ENCODE data around the gene OTOG. TPM values are rescaled to one million over a fixed set of nuclear protein-coding genes. Genes with fewer than 3 reads are reported as not detected.

OTOG gene
- total and polyA plus RNA-seq, 2 of the 8 experiments (the other 6 are each of a cell fraction or from before 2014, with no cell fraction given), result 0.41 to 1.5 TPM

GRCh38 chr11:17561111-17561415 is 14.0 kb downstream of the OTOG start:
- Histone ChIP-seq H3K27me3 (replicated peaks in 1 of 4; ENCODE audit: control insufficient read depth in 3 of 4, extremely low read depth in 1 of 4, insufficient read depth in 3 of 4, low read length in 3 of 4) (no peaks in the 10 kb centered on the region), H2BK15ac (ENCODE audit: low read length) (no peak overlapping the region), H3K9ac (replicated peaks in 1 of 4; ENCODE audit: extremely low read depth in 1 of 4, low read depth in 3 of 4, low read length in 3 of 4) (no peak overlapping the region), H3K23me2 (ENCODE audit: low read depth, low read length) (no peaks in the 10 kb centered on the region; the same call in 1 of the 2 replicates), H2BK120ac (replicated peaks; ENCODE audit: low read depth, low read length) (no peak overlapping the region), H3K27ac (ENCODE audit: low read depth, low read length) (no peak overlapping the region), H3K79me1 (ENCODE audit: low read depth, low read length) (no peaks in the 10 kb centered on the region), H2BK12ac (ENCODE audit: low read depth, low read length) (no peak overlapping the region), H4K5ac (ENCODE audit: insufficient read length, low read depth, low read length) (no peak overlapping the region), H3K36me3 (ENCODE audit: control insufficient read depth in 2 of 4, insufficient read depth in 4 of 4, low read length in 3 of 4) (no peaks in the 10 kb centered on the region), H4K8ac (ENCODE audit: extremely low read depth, insufficient read depth, low read length) (no peak overlapping the region), H4K91ac (replicated peaks; ENCODE audit: insufficient read length, low read length) (no peak overlapping the region), H2BK5ac (ENCODE audit: low read depth, low read length) (no peak overlapping the region), H3K4me2 (ENCODE audit: insufficient read depth in 1 of 2, low read depth in 2 of 2, low read length in 2 of 2) (no peak overlapping the region), H3K56ac (replicated peaks; ENCODE audit: insufficient read length, low read depth, low read length) (no peak overlapping the region), H3K14ac (ENCODE audit: insufficient read length) (no peak overlapping the region), H3K23ac (ENCODE audit: insufficient read length) (no peak overlapping the region), H2AK5ac (ENCODE audit: low read depth, low read length) (no peak overlapping the region), H3K4me3 (ENCODE audit: extremely low read depth in 1 of 4, insufficient read depth in 2 of 4, low read depth in 3 of 4, low read length in 4 of 4) (no peak overlapping the region), H2BK20ac (ENCODE audit: low read length) (no peak overlapping the region), H3K4me1 (replicated peaks in 1 of 4; ENCODE audit: control insufficient read depth in 3 of 4, insufficient read depth in 4 of 4, low read length in 3 of 4) (no peaks in the 10 kb centered on the region), H3K4ac (replicated peaks; ENCODE audit: insufficient read length, low read depth, low read length) (no peak overlapping the region), H3K79me2 (ENCODE audit: control insufficient read depth in 1 of 2, insufficient read depth in 2 of 2, low read length in 2 of 2) (no peaks in the 10 kb centered on the region), H3K9me3 (ENCODE audit: insufficient read depth in 2 of 2, low read depth in 1 of 2, low read length in 1 of 2) (no peaks in the 10 kb centered on the region), H2AFZ (ENCODE audit: low read length) (no peak overlapping the region), H4K20me1 (replicated peaks in 1 of 2; ENCODE audit: control insufficient read depth in 1 of 2, insufficient read depth in 2 of 2, low read length in 2 of 2) (peaks cover 0 to 3% of the 10 kb centered on the region in 2 experiments), H3K18ac (ENCODE audit: extremely low read depth, low read length) (no peak overlapping the region)
- CTCF ChIA-PET (ENCODE audit: partially characterized antibody), result interaction anchor here (0.5 to 9.4 kb wide), 7 partner anchors 11 to 170 kb away, joined by 3 to 98 read pairs (median 3); partner anchors contain the start of gene OTOG
- TF ChIP-seq SP4 (IDR thresholded peaks at IDR 0.05; ENCODE audit: low read length) (no peak), MAX (IDR thresholded peaks at IDR 0.05) (no peak)
- 89% methylated on average over 4 of the region's 4 CpGs; no CpG with 5 or more reads in 1 of the 2 experiments for WGBS, 2 experiments (ENCODE audit: extremely low coverage in 1 of 2, insufficient coverage in 1 of 2, insufficient read length in 1 of 2, insufficient replicate concordance in 2 of 2, low coverage in 1 of 2, low lambda C conversion rate in 2 of 2, missing lambda C conversion rate in 1 of 2)
- FAIRE-seq (no peak), DNase-seq (ENCODE audit: low read depth in 1 of 2, low spot score in 2 of 2) (no peak)
- POLR2A ChIA-PET (ENCODE audit: partially characterized antibody), result no interaction called here
